Keratinocyte (primary cell): ENCODE data around the gene PRKCD. TPM values are rescaled to one million over a fixed set of nuclear protein-coding genes. Genes with fewer than 3 reads are reported as not detected.

Source experiments
- DNase-seq: peaks from one replicate; pipeline ENCODE4 v3.0.0-alpha.2; 2011; ENCODE audit warnings: low read depth, missing footprints, low spot score
- FAIRE-seq: peaks from 2 replicates; lab custom pipeline; 2011; peaks lifted over from hg19 to GRCh38; lab: Jason Lieb, UNC
- H2AFZ ChIP-seq: 2 replicates; pipeline ENCODE4 v1.6.0; 2012; ENCODE audit warnings: low read length, control low read depth, inconsistent platforms; ENCODE audit not compliant: control insufficient read depth
- H3K27ac ChIP-seq: 2 replicates; pipeline ENCODE4 v1.5.1; 2011; ENCODE audit warnings: low read length; ENCODE audit not compliant: control insufficient read depth, insufficient read depth
- H3K27me3 ChIP-seq: 3 replicates; pipeline ENCODE4 v1.6.0; 2011; ENCODE audit warnings: low read length; ENCODE audit not compliant: control insufficient read depth, insufficient read depth; ENCODE audit errors: extremely low read depth
- H3K36me3 ChIP-seq, 2 experiments: 2 replicates in 1 of 2; 3 replicates in 1 of 2; pipeline ENCODE4 v1.5.1; 2011; ENCODE audit warnings: low read length in 2 of 2, mild to moderate bottlenecking in 1 of 2; ENCODE audit not compliant: control insufficient read depth in 2 of 2, insufficient read depth in 2 of 2; ENCODE audit errors: extremely low read depth in 1 of 2
- H3K4me1 ChIP-seq: 3 replicates; pipeline ENCODE4 v1.5.1; 2011; ENCODE audit warnings: low read length; ENCODE audit not compliant: control insufficient read depth, insufficient read depth; ENCODE audit errors: extremely low read depth
- H3K4me2 ChIP-seq: 3 replicates; pipeline ENCODE4 v1.6.0; 2011; ENCODE audit warnings: low read depth, low read length; ENCODE audit not compliant: control insufficient read depth, insufficient read depth; ENCODE audit errors: extremely low read depth
- H3K4me3 ChIP-seq, 3 experiments: fragments of 200-600 bp in 1 of 3; sonication (generic) in 1 of 3; 2 replicates in 2 of 3; 3 replicates in 1 of 3; pipeline ENCODE4 v1.5.1; 2011 to 2016; ENCODE audit warnings: low read length in 3 of 3, mild to moderate bottlenecking in 3 of 3, control low read depth in 2 of 3, inconsistent platforms in 1 of 3, low read depth in 1 of 3, mixed read lengths in 1 of 3, mixed run types in 1 of 3, moderate library complexity in 1 of 3; ENCODE audit not compliant: control insufficient read depth in 2 of 3, insufficient read depth in 2 of 3; ENCODE audit errors: extremely low read depth in 1 of 3
- H3K79me2 ChIP-seq: 2 replicates; pipeline ENCODE4 v1.6.0; 2012; ENCODE audit warnings: low read length; ENCODE audit not compliant: control insufficient read depth, insufficient read depth
- H3K9ac ChIP-seq: 3 replicates; pipeline ENCODE4 v1.6.0; 2011; ENCODE audit warnings: low read length; ENCODE audit not compliant: control insufficient read depth, insufficient read depth; ENCODE audit errors: extremely low read depth
- H3K9me1 ChIP-seq: 3 replicates; pipeline ENCODE4 v1.6.0; 2011; ENCODE audit warnings: low read length; ENCODE audit not compliant: control insufficient read depth, insufficient read depth; ENCODE audit errors: extremely low read depth
- H3K9me3 ChIP-seq: 2 replicates; pipeline ENCODE4 v1.5.1; 2012; ENCODE audit warnings: low read depth, low read length; ENCODE audit not compliant: control insufficient read depth
- H4K20me1 ChIP-seq: 3 replicates; pipeline ENCODE4 v1.6.0; 2011; ENCODE audit warnings: low read length; ENCODE audit not compliant: control insufficient read depth, insufficient read depth; ENCODE audit errors: extremely low read depth
- EZH2 ChIP-seq: IDR thresholded peaks from one replicate; pipeline ENCODE4 v1.6.1; 2012; ENCODE audit warnings: inconsistent platforms, mild to moderate bottlenecking, low read length, moderate library complexity
- dilution Hi-C: fragments of 300-500 bp; cut with MboI; formaldehyde crosslinking; loops from one replicate; pipeline ENCODE4 v1.7.0; 2020; ENCODE audit warnings: low sequenced_read_pairs; ENCODE audit not compliant: extremely low pct_ligation_motif_present
- polyA plus RNA-seq, 5 experiments: library from polyadenylated mRNA; depleted of rRNA in 3 of 5; stranded (reverse) in 3 of 5; stranded (forward) in 1 of 5; unstranded in 1 of 5; fragments of >200 nt; gene quantifications; 1 replicate in 1 of 5; 2 replicates in 3 of 5; 3 replicates in 1 of 5; pipeline versions ENCODE4 v1.2.1 to v1.2.3, GENCODE V29; 2011 to 2012; ENCODE audit warnings: missing spikeins in 2 of 5, low read depth in 1 of 5, low replicate concordance in 1 of 5
- TF ChIP-seq, protein P1 (sequence below), 3 experiments: IDR thresholded peaks in 1 of 3; conservative IDR thresholded peaks in 1 of 3; optimal IDR thresholded peaks in 1 of 3; 2 replicates in 2 of 3; 3 replicates in 1 of 3; pipeline versions ENCODE3 to v1.5.1; 2011; ENCODE audit warnings: low read length in 3 of 3, mild to moderate bottlenecking in 3 of 3, moderate library complexity in 2 of 3, control low read depth in 1 of 3, inconsistent platforms in 1 of 3; ENCODE audit not compliant: insufficient read depth in 2 of 3; ENCODE audit errors: extremely low read depth in 1 of 3

Gene PRKCD
- polyA plus RNA-seq, 1 donor (not counting 4 experiments of a cell fraction or from before 2014, with no cell fraction given) = 25.1 TPM

DNA sequence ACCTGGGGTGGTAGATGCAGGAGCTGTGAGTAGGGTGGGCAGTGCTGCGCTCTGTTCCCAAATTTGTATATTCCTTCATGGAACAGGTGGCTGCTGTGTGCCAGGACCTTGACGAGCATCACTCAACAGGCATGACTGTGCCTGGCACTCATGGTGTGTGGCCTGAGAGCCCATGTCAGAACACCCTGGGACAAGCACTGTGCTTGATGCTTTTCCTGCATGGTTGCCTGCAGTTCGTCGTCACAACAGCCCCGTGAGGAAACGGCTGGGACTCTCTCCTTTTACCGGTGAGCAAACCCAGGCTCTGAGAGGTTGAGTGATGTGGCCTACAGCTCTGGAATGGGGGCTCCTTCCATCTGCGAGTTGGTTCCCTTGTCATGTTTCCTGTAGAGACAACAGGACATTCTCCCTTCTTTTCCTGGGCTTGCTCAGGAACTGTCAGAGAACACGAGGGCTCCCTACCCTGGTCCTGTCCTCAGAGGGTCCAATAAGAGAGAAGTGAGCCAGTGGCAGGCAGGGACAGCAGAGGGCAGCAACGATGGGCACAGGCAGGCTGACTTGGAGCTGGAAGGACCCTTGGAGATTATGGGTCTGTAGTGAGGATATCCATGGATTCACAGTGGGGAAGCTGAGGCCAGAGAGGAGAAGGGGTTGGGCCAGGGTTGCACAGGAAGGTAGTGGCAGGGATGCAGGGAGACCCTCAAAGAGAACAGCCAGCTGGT lies 37.4 kb downstream of the PRKCD start:
- DNase-seq (no peak), FAIRE-seq (no peak)
- dilution Hi-C loops = no loop called here
- no peak overlapping the region for H2AFZ ChIP-seq
- no peak overlapping the region for H3K4me2 ChIP-seq
- no peaks in the 10 kb centered on the region for H3K27me3 ChIP-seq
- no peaks in the 10 kb centered on the region for H3K79me2 ChIP-seq
- TF ChIP-seq EZH2 = no peak
- TF ChIP-seq, protein P1, sequence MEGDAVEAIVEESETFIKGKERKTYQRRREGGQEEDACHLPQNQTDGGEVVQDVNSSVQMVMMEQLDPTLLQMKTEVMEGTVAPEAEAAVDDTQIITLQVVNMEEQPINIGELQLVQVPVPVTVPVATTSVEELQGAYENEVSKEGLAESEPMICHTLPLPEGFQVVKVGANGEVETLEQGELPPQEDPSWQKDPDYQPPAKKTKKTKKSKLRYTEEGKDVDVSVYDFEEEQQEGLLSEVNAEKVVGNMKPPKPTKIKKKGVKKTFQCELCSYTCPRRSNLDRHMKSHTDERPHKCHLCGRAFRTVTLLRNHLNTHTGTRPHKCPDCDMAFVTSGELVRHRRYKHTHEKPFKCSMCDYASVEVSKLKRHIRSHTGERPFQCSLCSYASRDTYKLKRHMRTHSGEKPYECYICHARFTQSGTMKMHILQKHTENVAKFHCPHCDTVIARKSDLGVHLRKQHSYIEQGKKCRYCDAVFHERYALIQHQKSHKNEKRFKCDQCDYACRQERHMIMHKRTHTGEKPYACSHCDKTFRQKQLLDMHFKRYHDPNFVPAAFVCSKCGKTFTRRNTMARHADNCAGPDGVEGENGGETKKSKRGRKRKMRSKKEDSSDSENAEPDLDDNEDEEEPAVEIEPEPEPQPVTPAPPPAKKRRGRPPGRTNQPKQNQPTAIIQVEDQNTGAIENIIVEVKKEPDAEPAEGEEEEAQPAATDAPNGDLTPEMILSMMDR (optimal IDR thresholded peaks at IDR 0.05 in 1 of 3, IDR thresholded peaks at IDR 0.05 in 1 of 3, conservative IDR thresholded peaks at IDR 0.05 in 1 of 3; ENCODE audit: extremely low read depth in 1 of 3, insufficient read depth in 2 of 3, low read length in 3 of 3) = peak in 1 of 3 experiments; percentile 23
- H3K9ac ChIP-seq = no peak overlapping the region
- H3K27ac ChIP-seq = no peak overlapping the region
- no peak overlapping the region for H3K4me3 ChIP-seq
- no peaks in the 10 kb centered on the region for H3K9me1 ChIP-seq
- no peaks in the 10 kb centered on the region for H4K20me1 ChIP-seq
- no peaks in the 10 kb centered on the region for H3K9me3 ChIP-seq
- no peaks in the 10 kb centered on the region for H3K36me3 ChIP-seq
- H3K4me1 ChIP-seq = peaks cover 3% of the 10 kb centered on the region

DNA sequence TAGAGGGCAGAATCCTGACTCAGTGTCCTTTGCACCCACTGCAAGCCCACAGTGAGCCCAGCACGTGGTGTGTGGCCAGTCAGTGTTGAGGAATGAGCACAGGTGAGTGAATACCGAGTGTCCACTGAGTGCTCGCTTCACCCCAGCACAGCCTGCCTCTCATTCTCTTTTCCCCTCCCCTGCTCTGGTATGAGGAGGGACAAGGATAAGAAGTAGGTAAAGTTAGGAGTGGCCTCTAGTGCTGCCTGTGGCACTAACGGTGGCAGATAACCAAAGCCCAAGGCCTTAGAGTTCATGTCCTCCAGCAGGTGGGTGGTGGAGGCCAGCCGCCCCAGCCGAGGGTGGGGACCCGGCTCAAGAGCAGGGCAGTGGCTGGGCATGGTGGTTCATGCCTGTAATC lies 38.0 kb downstream of the PRKCD start:
- H3K27ac ChIP-seq = no peak overlapping the region
- H3K4me3 ChIP-seq = no peak overlapping the region
- no peaks in the 10 kb centered on the region for H3K27me3 ChIP-seq
- no peaks in the 10 kb centered on the region for H3K9me3 ChIP-seq
- TF ChIP-seq, protein P1 (optimal IDR thresholded peaks at IDR 0.05 in 1 of 3, IDR thresholded peaks at IDR 0.05 in 1 of 3, conservative IDR thresholded peaks at IDR 0.05 in 1 of 3; ENCODE audit: extremely low read depth in 1 of 3, insufficient read depth in 2 of 3, low read length in 3 of 3) = no peak
- TF ChIP-seq EZH2 = no peak
- H3K9me1 ChIP-seq = no peaks in the 10 kb centered on the region
- no peak overlapping the region for H3K9ac ChIP-seq
- no peak overlapping the region for H2AFZ ChIP-seq
- DNase-seq (no peak), FAIRE-seq (no peak)
- no peaks in the 10 kb centered on the region for H3K79me2 ChIP-seq
- no peaks in the 10 kb centered on the region for H3K36me3 ChIP-seq
- H3K4me2 ChIP-seq = no peak overlapping the region
- H4K20me1 ChIP-seq = no peaks in the 10 kb centered on the region
- dilution Hi-C loops = no loop called here
- peaks cover 3% of the 10 kb centered on the region for H3K4me1 ChIP-seq
